Neural crest cell (in vitro differentiated cells): ENCODE results near the gene CEACAM18. TPM values are rescaled to one million over a fixed set of nuclear protein-coding genes. Genes with fewer than 3 reads are reported as not detected.

Experiments used
- DNase-seq: peaks from one replicate; pipeline ENCODE4 v3.0.0; 2021; ENCODE audit warnings: low read depth, mixed read lengths, low spot score
- H3K27ac Mint-ChIP-seq: one replicate; pipeline ENCODE4 v1.8.0; 2021; ENCODE audit warnings: mild to moderate bottlenecking, mixed read lengths; ENCODE audit not compliant: unreplicated experiment
- H3K27me3 Mint-ChIP-seq: 2 replicates; pipeline ENCODE4 v1.8.0; 2021; ENCODE audit warnings: low read depth, mild to moderate bottlenecking, mixed read lengths
- H3K36me3 Mint-ChIP-seq: 2 replicates; pipeline ENCODE4 v1.8.0; 2021; ENCODE audit warnings: low read depth, mild to moderate bottlenecking, mixed read lengths
- H3K4me1 Mint-ChIP-seq: 2 replicates; pipeline ENCODE4 v1.8.0; 2021; ENCODE audit warnings: mixed read lengths
- H3K4me3 Mint-ChIP-seq: one replicate; pipeline ENCODE4 v1.8.0; 2021; ENCODE audit warnings: mild to moderate bottlenecking, mixed read lengths
- H3K9me3 Mint-ChIP-seq: 2 replicates; pipeline ENCODE4 v1.8.0; 2021; ENCODE audit warnings: mixed read lengths
- CTCF ChIP-seq: fragments of 200-600 bp; sonication (generic); conservative IDR thresholded peaks from 2 replicates; pipeline ENCODE4 v1.5.0; 2021; ENCODE audit warnings: antibody characterized with exemption, mild to moderate bottlenecking
- total RNA-seq: library from RNA; stranded (reverse); gene quantifications from 2 replicates; pipeline ENCODE4 v1.2.1, GENCODE V29; 2021

The CEACAM18 gene
- total RNA-seq, 1 donor from 2014 or later = not detected

- H3K9me3 Mint-ChIP-seq = no peaks in the 10 kb centered on the region
- H3K36me3 Mint-ChIP-seq = no peaks in the 10 kb centered on the region
- no peak for TF ChIP-seq CTCF
- H3K4me1 Mint-ChIP-seq = no peaks in the 10 kb centered on the region
- no peak overlapping the region for H3K27ac Mint-ChIP-seq
- peaks cover 57% of the 10 kb centered on the region for H3K27me3 Mint-ChIP-seq
- no peak overlapping the region for H3K4me3 Mint-ChIP-seq
- DNase-seq = no peak
Observed at GRCh38 chr19:51448411-51449016, 29.8 kb upstream of the CEACAM18 start.

DNA sequence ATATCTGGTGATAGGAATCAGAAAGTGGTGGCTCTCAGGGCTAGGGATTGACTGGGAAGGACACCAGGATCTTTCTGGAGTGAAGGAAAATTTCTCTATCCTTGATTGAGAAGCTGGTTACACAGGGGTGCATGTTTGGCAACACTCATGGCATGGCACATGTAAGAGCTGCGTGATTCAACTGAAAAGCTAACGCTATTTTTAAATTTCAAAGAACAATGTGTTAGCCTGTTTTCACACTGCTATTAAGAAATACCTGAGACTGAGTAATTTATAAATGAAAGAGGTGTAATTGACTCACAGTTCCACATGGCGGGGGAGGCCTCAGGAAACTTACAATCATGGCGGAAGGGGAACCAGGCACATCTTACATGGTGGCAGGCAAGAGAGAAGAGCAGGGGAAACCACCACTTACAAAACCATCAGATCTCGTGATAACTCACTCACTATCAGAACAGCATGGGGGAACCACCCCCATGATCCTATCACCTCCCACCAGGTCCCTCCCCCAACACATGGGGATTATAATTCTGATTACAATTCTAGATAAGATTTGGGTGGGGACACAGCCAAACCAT is 27.5 kb upstream of the CEACAM18 start:
- Mint-ChIP-seq H3K4me3 (no peak overlapping the region), H3K9me3 (no peaks in the 10 kb centered on the region), H3K36me3 (no peaks in the 10 kb centered on the region), H3K27me3 (peaks cover 51% of the 10 kb centered on the region), H3K27ac (no peak overlapping the region), H3K4me1 (no peaks in the 10 kb centered on the region)
- no peak for TF ChIP-seq CTCF
- DNase-seq = no peak

DNA sequence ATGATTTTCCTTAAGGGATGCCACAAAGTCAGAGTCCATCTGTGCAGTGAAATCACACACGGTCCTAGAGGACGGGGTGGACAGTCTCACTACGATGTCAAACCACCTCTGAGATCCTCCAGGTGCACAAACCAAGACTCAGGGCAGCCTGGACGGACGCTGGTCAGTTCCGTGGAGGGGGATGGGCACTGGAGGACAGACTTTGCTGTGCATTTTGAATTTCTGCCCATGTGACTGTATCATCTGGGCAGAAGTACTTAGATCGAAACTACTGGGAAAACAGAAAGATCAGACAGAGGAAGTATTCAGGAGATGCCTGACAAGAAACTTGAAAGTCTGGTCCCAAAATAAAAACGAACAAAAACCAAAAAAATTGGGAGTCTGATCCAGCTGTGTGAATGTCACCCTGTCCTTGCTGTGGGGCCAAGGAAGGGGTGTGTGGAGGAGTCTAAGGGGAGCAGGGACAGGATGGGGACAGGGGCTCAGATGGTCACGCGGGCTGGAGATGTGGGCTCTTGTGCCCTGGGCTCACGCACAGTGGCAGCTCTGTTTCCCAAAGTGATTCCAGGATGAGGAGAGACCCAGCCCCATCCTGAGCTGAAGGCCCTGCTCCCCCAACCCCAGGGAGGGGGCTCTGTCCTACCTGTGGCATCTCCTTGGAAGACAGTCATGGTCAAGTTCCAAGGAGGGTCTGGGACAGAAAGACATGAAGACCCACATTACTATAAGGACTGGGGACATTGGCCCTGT is 21.6 kb upstream of the CEACAM18 start:
- Mint-ChIP-seq H3K9me3 (no peaks in the 10 kb centered on the region), H3K4me3 (no peak overlapping the region), H3K4me1 (no peaks in the 10 kb centered on the region), H3K36me3 (no peaks in the 10 kb centered on the region), H3K27ac (no peak overlapping the region), H3K27me3 (peaks cover 42% of the 10 kb centered on the region)
- no peak for TF ChIP-seq CTCF
- no peak for DNase-seq

DNA sequence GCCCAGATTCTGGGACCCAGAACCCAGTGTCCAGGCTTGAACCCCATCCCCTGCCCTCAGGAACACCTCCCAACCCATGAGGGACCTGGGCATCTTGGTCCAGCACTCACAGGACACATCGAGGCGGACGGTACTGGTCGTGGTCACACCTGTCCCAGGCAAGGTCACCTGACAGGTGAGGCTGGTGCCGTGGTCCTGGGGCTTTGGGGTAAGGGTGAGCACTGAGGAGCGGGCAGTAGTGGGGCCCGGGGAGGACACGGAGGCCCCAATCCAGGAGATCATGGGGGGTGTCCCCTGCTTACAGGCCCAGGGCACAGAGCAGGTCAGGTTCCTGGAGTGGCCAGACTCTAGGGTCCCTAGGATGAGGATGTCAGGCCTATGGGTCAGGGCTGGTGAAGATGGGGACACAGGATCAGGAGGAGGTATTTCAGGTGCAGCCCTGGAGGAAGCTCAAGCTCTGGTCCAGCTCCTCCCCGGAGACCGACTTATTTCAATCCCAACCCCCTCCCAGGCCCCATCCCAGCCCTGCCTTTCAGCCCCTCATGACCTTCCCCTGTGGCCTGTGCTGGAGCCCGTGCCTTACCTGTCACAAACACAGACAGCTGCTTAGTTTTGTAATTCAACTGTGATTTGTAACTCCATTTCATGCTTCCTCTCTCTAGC is 20.9 kb upstream of the CEACAM18 start:
- Mint-ChIP-seq H3K36me3 (no peaks in the 10 kb centered on the region), H3K9me3 (no peaks in the 10 kb centered on the region), H3K4me1 (no peaks in the 10 kb centered on the region), H3K27me3 (peaks cover 42% of the 10 kb centered on the region), H3K27ac (no peak overlapping the region), H3K4me3 (no peak overlapping the region)
- no peak for TF ChIP-seq CTCF
- no peak for DNase-seq

GRCh38 chr19:51458051-51458645 is 20.2 kb upstream of the CEACAM18 start, which contains the start of gene SIGLEC8:
TSS of gene SIGLEC8 (minus strand) at chr19:51458454. CDS start at chr19:51458387, 67 bp downstream.
- Mint-ChIP-seq H3K4me1 (no peaks in the 10 kb centered on the region), H3K4me3 (no peak within 1 kb of the TSS), H3K27ac (no peak within 1 kb of the TSS), H3K27me3 (peaks cover 46% of the 10 kb centered on the region), H3K9me3 (no peaks in the 10 kb centered on the region), H3K36me3 (no peaks in the 10 kb centered on the region)
- no peak for TF ChIP-seq CTCF
- DNase-seq = no peak
